Esophagus squamous epithelium (tissue), 5 donors: ENCODE data around the gene SNIP1. TPM values are rescaled to one million over a fixed set of nuclear protein-coding genes. Genes with fewer than 3 reads are reported as not detected.

Source experiments
- DNase-seq: peaks from one replicate; lab custom pipeline; 2025; lab: John Stamatoyannopoulos, UW
- H3K27ac ChIP-seq, 4 donors: fragments of 200-600 bp; sonication (generic); one replicate each; pipeline ENCODE4 v1.5.1; 2016 to 2019; ENCODE audit warnings: mild to moderate bottlenecking in 1 of 4
- H3K27me3 ChIP-seq, 4 donors: fragments of 200-600 bp; sonication (generic); 1 replicate in 3 of 4; 2 replicates in 1 of 4; pipeline versions ENCODE4 v1.5.1 to v1.6.0; 2017 to 2021; ENCODE audit warnings: antibody characterized with exemption in 1 of 4
- H3K36me3 ChIP-seq, 3 donors: fragments of 200-600 bp; sonication (generic); one replicate each; pipeline ENCODE4 v1.5.1; 2016 to 2019
- H3K4me1 ChIP-seq, 3 donors: fragments of 200-600 bp; sonication (generic); one replicate each; pipeline ENCODE4 v1.5.1; 2017 to 2019
- H3K4me3 ChIP-seq, 4 donors: fragments of 200-600 bp; sonication (generic); 1 replicate in 3 of 4; 2 replicates in 1 of 4; pipeline ENCODE4 v1.5.1; 2016 to 2019; ENCODE audit warnings: mild to moderate bottlenecking in 2 of 4, moderate library complexity in 1 of 4
- H3K9me3 ChIP-seq, 3 donors: fragments of 200-600 bp; sonication (generic); one replicate each; pipeline ENCODE4 v1.5.1; 2016 to 2019
- CTCF ChIP-seq, 6 experiments: fragments of 450-650 bp in 4 of 6; fragments of 200-600 bp in 2 of 6; sonication (generic) in 2 of 6; IDR thresholded peaks; one replicate each; pipeline ENCODE4 v1.5.1; 2016 to 2019; ENCODE audit warnings: antibody characterized with exemption in 6 of 6, mild to moderate bottlenecking in 4 of 6, moderate library complexity in 4 of 6
- POLR2A ChIP-seq, 4 donors: fragments of 450-650 bp; IDR thresholded peaks; one replicate each; pipeline ENCODE4 v1.6.1; 2017; ENCODE audit warnings: antibody characterized with exemption in 4 of 4, mild to moderate bottlenecking in 4 of 4, moderate library complexity in 3 of 4
- WGBS, 2 donors: methylation state at CpG; one replicate each; pipeline ENCODE4 v1.1.5; 2018; 5-methylcytosine and 5-hydroxymethylcytosine counted together
- intact Hi-C: fragments of 100-400 bp; cut with DNase I; formaldehyde crosslinking; loops from one replicate; pipeline ENCODE4 v1.15.0; 2022
- total RNA-seq, 4 donors: library from RNA; depleted of rRNA; stranded (reverse); fragments of >200 nt; gene quantifications; one replicate each; pipeline ENCODE4 v1.1.0, GENCODE V29; 2016
- donor health status: DM: yes; HTN: yes; CAD: no.

SNIP1 gene
- total RNA-seq, 4 donors from 2014 or later, result 10.5 to 21.1 (median 13.1) TPM

GRCh38 chr1:37515185-37516034 lies 38.7 kb downstream of the SNIP1 start:
- Histone ChIP-seq H3K9me3 (no peaks in the 10 kb centered on the region), H3K4me3 (peak overlapping the region; percentile 75 to 100 (median 84)), H3K27ac (peak overlapping the region; percentile 92 to 97 (median 96)), H3K4me1 (peaks cover 8 to 34% (median 12%) of the 10 kb centered on the region in 3 donors), H3K27me3 (no peaks in the 10 kb centered on the region), H3K36me3 (peaks cover 0 to 28% (median 9%) of the 10 kb centered on the region in 3 donors)
- intact Hi-C loops, result no loop called here
- TF ChIP-seq POLR2A (IDR thresholded peaks at IDR 0.05), result no peak
- TF ChIP-seq CTCF (IDR thresholded peaks at IDR 0.05), result no peak
- WGBS, 2 donors, result 75 to 79% methylated on average over 18 of the region's 18 CpGs
- no peak for DNase-seq

GRCh38 chr1:37514350-37515184 lies 39.5 kb downstream of the SNIP1 start, which contains the start of gene MEAF6:
Gene MEAF6, minus strand, starts transcription at chr1:37514766. Its CDS starts 20 bp downstream, at chr1:37514746.
- TF ChIP-seq CTCF (IDR thresholded peaks at IDR 0.05), result peak; percentile 49 to 93 (median 82)
- TF ChIP-seq POLR2A (IDR thresholded peaks at IDR 0.05), result peak in 3 of 4 donors; percentile 35 to 84 (median 76)
- intact Hi-C loops, result no loop called here

GRCh38 chr1:37513795-37514349 lies 40.2 kb downstream of the SNIP1 start:
- Histone ChIP-seq H3K4me1 (peaks cover 8 to 34% (median 12%) of the 10 kb centered on the region in 3 donors), H3K27me3 (no peaks in the 10 kb centered on the region), H3K36me3 (peaks cover 0 to 40% (median 9%) of the 10 kb centered on the region in 3 donors), H3K4me3 (peak overlapping the region; percentile 75 to 100 (median 84)), H3K9me3 (no peaks in the 10 kb centered on the region), H3K27ac (peak overlapping the region; percentile 92 to 97 (median 96))
- intact Hi-C loops, result no loop called here
- WGBS, 2 donors, result 0 to 3% methylated on average over 12 to 23 of the region's 26 CpGs
- no peak for DNase-seq
- TF ChIP-seq CTCF (IDR thresholded peaks at IDR 0.05) (no peak), POLR2A (IDR thresholded peaks at IDR 0.05) (no peak)

More at GRCh38 chr1:37514350-37515184, 39.5 kb downstream of the SNIP1 start, which contains the start of gene MEAF6:
- Histone ChIP-seq H3K4me3 (peak within 1 kb of the TSS; percentile 75 to 100 (median 84)), H3K36me3 (peaks cover 0 to 33% (median 9%) of the 10 kb centered on the region in 3 donors), H3K27ac (peak within 1 kb of the TSS; percentile 92 to 97 (median 96)), H3K9me3 (no peaks in the 10 kb centered on the region), H3K27me3 (no peaks in the 10 kb centered on the region), H3K4me1 (peaks cover 8 to 34% (median 12%) of the 10 kb centered on the region in 3 donors)
- DNase-seq, result peak; percentile 45
- 0 to 1% methylated on average over 11 to 22 of the region's 100 CpGs for WGBS, 2 donors

- H3K4me1 ChIP-seq, result peaks cover 6 to 28% (median 8%) of the 10 kb centered on the region in 3 donors
- DNase-seq, result no peak
- intact Hi-C loops, result no loop called here
These were observed 44.9 kb downstream of the SNIP1 start for GRCh38 chr1:37509181-37509580.

More at GRCh38 chr1:37509181-37509580, 44.9 kb downstream of the SNIP1 start:
- 81 to 87% methylated on average over 4 of the region's 4 CpGs for WGBS, 2 donors
- Histone ChIP-seq H3K9me3 (no peaks in the 10 kb centered on the region), H3K27ac (no peak overlapping the region), H3K36me3 (peaks cover 0 to 87% (median 15%) of the 10 kb centered on the region in 3 donors), H3K27me3 (no peaks in the 10 kb centered on the region), H3K4me3 (no peak overlapping the region)
- TF ChIP-seq POLR2A (IDR thresholded peaks at IDR 0.05) (no peak), CTCF (IDR thresholded peaks at IDR 0.05) (no peak)
